ENCODE results near the gene TRAF4.

The TRAF4 gene

GRCh38 chr17:28729950-28730330, 13.9 kb upstream of the TRAF4 start:
- Histone ChIP-seq H3F3A (ENCODE audit: insufficient read depth, low read length) (peaks cover 34% of the 10 kb centered on the region), H2AFZ (ENCODE audit: low read length) (no peak overlapping the region), H3K4me2 (ENCODE audit: low read depth, low read length) (no peak overlapping the region), H3K9me2 (replicated peaks; ENCODE audit: insufficient read depth, low read length) (no peaks in the 10 kb centered on the region), H3K79me2 (ENCODE audit: low read length) (no peaks in the 10 kb centered on the region), H3K4me1 (ENCODE audit: low read length) (peaks cover 4% of the 10 kb centered on the region; the same call in 1 of the 2 replicates), H3K4me3 (ENCODE audit: low read length) (no peak overlapping the region), H3K9ac (ENCODE audit: low read length) (no peak overlapping the region), H3K27me3 (replicated peaks; ENCODE audit: insufficient read depth, low read length) (no peaks in the 10 kb centered on the region), H3K27ac (ENCODE audit: low read length) (no peak overlapping the region), H3K9me3 (replicated peaks; ENCODE audit: insufficient read depth, low read length) (no peaks in the 10 kb centered on the region), H4K20me1 (ENCODE audit: insufficient read depth, low read length) (no peaks in the 10 kb centered on the region), H3K36me3 (replicated peaks; ENCODE audit: insufficient read depth, low read length) (no peaks in the 10 kb centered on the region)
- TF ChIP-seq CTCF (IDR thresholded peaks at IDR 0.05; ENCODE audit: low read length): no peak
- TF ChIP-seq EZH2 (optimal IDR thresholded peaks at IDR 0.05; ENCODE audit: low read depth, low read length): no peak
- no peak for TF ChIP-seq EZH2phosphoT487 (IDR thresholded peaks at IDR 0.05; ENCODE audit: low read length)
- DNase-seq: no peak

GRCh38 chr17:28733346-28733745, 10.5 kb upstream of the TRAF4 start:
- Histone ChIP-seq H3K9me3 (replicated peaks; ENCODE audit: insufficient read depth, low read length) (no peaks in the 10 kb centered on the region), H3K9ac (ENCODE audit: low read length) (no peak overlapping the region), H3K79me2 (ENCODE audit: low read length) (no peaks in the 10 kb centered on the region), H3K4me3 (ENCODE audit: low read length) (no peak overlapping the region), H2AFZ (ENCODE audit: low read length) (no peak overlapping the region), H4K20me1 (ENCODE audit: insufficient read depth, low read length) (no peaks in the 10 kb centered on the region), H3K4me2 (ENCODE audit: low read depth, low read length) (no peak overlapping the region), H3K4me1 (ENCODE audit: low read length) (peaks cover 6% of the 10 kb centered on the region), H3K27ac (ENCODE audit: low read length) (no peak overlapping the region), H3K27me3 (replicated peaks; ENCODE audit: insufficient read depth, low read length) (no peaks in the 10 kb centered on the region), H3F3A (ENCODE audit: insufficient read depth, low read length) (peaks cover 10% of the 10 kb centered on the region), H3K9me2 (replicated peaks; ENCODE audit: insufficient read depth, low read length) (no peaks in the 10 kb centered on the region), H3K36me3 (replicated peaks; ENCODE audit: insufficient read depth, low read length) (no peaks in the 10 kb centered on the region)
- TF ChIP-seq EZH2phosphoT487 (IDR thresholded peaks at IDR 0.05; ENCODE audit: low read length): no peak
- no peak for TF ChIP-seq CTCF (IDR thresholded peaks at IDR 0.05; ENCODE audit: low read length)
- TF ChIP-seq EZH2 (optimal IDR thresholded peaks at IDR 0.05; ENCODE audit: low read depth, low read length): no peak
- DNase-seq: no peak

- H4K20me1 ChIP-seq (ENCODE audit: insufficient read depth, low read length): no peaks in the 10 kb centered on the region
- H3K9me3 ChIP-seq (replicated peaks; ENCODE audit: insufficient read depth, low read length): no peaks in the 10 kb centered on the region
- no peaks in the 10 kb centered on the region for H3K36me3 ChIP-seq (replicated peaks; ENCODE audit: insufficient read depth, low read length)
- TF ChIP-seq EZH2phosphoT487 (IDR thresholded peaks at IDR 0.05; ENCODE audit: low read length) (no peak), CTCF (IDR thresholded peaks at IDR 0.05; ENCODE audit: low read length) (no peak), EZH2 (optimal IDR thresholded peaks at IDR 0.05; ENCODE audit: low read depth, low read length) (no peak)
- no peak overlapping the region for H3K4me2 ChIP-seq (ENCODE audit: low read depth, low read length)
- no peak overlapping the region for H2AFZ ChIP-seq (ENCODE audit: low read length)
- no peaks in the 10 kb centered on the region for H3K79me2 ChIP-seq (ENCODE audit: low read length)
- no peak for DNase-seq
- no peak overlapping the region for H3K4me3 ChIP-seq (ENCODE audit: low read length)
- no peak overlapping the region for H3K27ac ChIP-seq (ENCODE audit: low read length)
- H3K27me3 ChIP-seq (replicated peaks; ENCODE audit: insufficient read depth, low read length): no peaks in the 10 kb centered on the region
- no peaks in the 10 kb centered on the region for H3F3A ChIP-seq (ENCODE audit: insufficient read depth, low read length)
- H3K9me2 ChIP-seq (replicated peaks; ENCODE audit: insufficient read depth, low read length): no peaks in the 10 kb centered on the region
- H3K9ac ChIP-seq (ENCODE audit: low read length): no peak overlapping the region
- H3K4me1 ChIP-seq (ENCODE audit: low read length): peaks cover 11% of the 10 kb centered on the region
Observed at GRCh38 chr17:28734712-28735241, 9.0 kb upstream of the TRAF4 start.
